K562 (cell line): ENCODE results near the gene FYTTD1. TPM values are rescaled to one million over a fixed set of nuclear protein-coding genes. Genes with fewer than 3 reads are reported as not detected.
A peak's percentile ranks its signal among the peaks of the same experiment; 100 is the strongest.

ENCODE experiments used
- ATAC-seq: fragments of 200-7000 bp; cut with Tn5 transposase; 3 replicates; pipeline ENCODE4 v1.9.1; 2020; ENCODE audit warnings: moderate library complexity
- BruUV-seq: library from RNA; stranded (reverse); fragments of 400-500 nt; replicated peaks from 2 replicates; lab custom pipeline; 2021; lab: Mats Ljungman, UMichigan
- CTCF ChIA-PET: fragments of 300-600 bp; formaldehyde crosslinking; extraction: SDS; loops from one replicate; lab custom pipeline; 2021; ENCODE audit warnings: low intra/inter-chr PET ratio; lab: Yijun Ruan, JAX
- POLR2A ChIA-PET: fragments of 300-600, 350-650 bp; sonication (Branson Sonifier 250); formaldehyde crosslinking; extraction: SDS; loops from one replicate; lab custom pipeline; 2021; ENCODE audit warnings: antibody characterized with exemption, inconsistent platforms; lab: Yijun Ruan, JAX
- DNase-seq, 4 experiments: peaks; one replicate each; pipeline versions ENCODE4 v3.0.0 to v3.0.0-alpha.2; 2011 to 2018; ENCODE audit warnings: low spot score in 3 of 4, mixed read lengths in 3 of 4; ENCODE audit errors: extremely low read depth in 1 of 4
- FAIRE-seq: peaks from 2 replicates; lab custom pipeline; 2011; peaks lifted over from hg19 to GRCh38; lab: Jason Lieb, UNC
- H2AFZ ChIP-seq: 2 replicates; pipeline ENCODE4 v1.6.0; 2011; ENCODE audit warnings: low read depth, low read length, control low read depth, inconsistent platforms
- H3K27ac ChIP-seq: fragments of 200-600 bp; 3 replicates; pipeline ENCODE4 v1.8.0; 2011; ENCODE audit warnings: low read depth, mild to moderate bottlenecking, control low read depth, inconsistent platforms, low read length, moderate library complexity, mixed read lengths; ENCODE audit errors: extremely low read depth
- H3K27me3 ChIP-seq, 2 experiments: fragments of 300-600 bp in 1 of 2; 2 replicates in 1 of 2; 3 replicates in 1 of 2; pipeline versions ENCODE4 v1.6.0 to v1.8.0; 2011; ENCODE audit warnings: inconsistent platforms in 2 of 2, low read length in 2 of 2, mild to moderate bottlenecking in 1 of 2, mixed read lengths in 1 of 2, moderate library complexity in 1 of 2; ENCODE audit not compliant: control insufficient read depth in 2 of 2, insufficient read depth in 2 of 2
- H3K36me3 ChIP-seq: fragments of 300-600 bp; 3 replicates; pipeline ENCODE4 v1.8.0; 2011; ENCODE audit warnings: mild to moderate bottlenecking, low read length, inconsistent platforms; ENCODE audit not compliant: control insufficient read depth, insufficient read depth
- H3K4me1 ChIP-seq, 2 experiments: fragments of 200-600 bp in 1 of 2; replicated peaks in 1 of 2; 2 replicates in 1 of 2; 3 replicates in 1 of 2; pipeline versions ENCODE4 v1.5.1 to v1.8.0; 2011; ENCODE audit warnings: inconsistent platforms in 2 of 2, low read length in 2 of 2, mild to moderate bottlenecking in 1 of 2, mixed read lengths in 1 of 2, moderate library complexity in 1 of 2; ENCODE audit not compliant: control insufficient read depth in 2 of 2, insufficient read depth in 2 of 2
- H3K4me2 ChIP-seq: 2 replicates; pipeline ENCODE4 v1.6.1; 2011; ENCODE audit warnings: low read length, control low read depth, inconsistent platforms, mixed read lengths; ENCODE audit not compliant: insufficient read depth
- H3K4me3 ChIP-seq: fragments of 200-600 bp; sonication (generic), shearing (Covaris generic); 2 replicates; pipeline ENCODE4 v1.5.1; 2016; ENCODE audit warnings: control low read depth, inconsistent platforms
- H3K79me2 ChIP-seq: fragments of 200-600 bp; 3 replicates; pipeline ENCODE4 v1.8.0; 2011; ENCODE audit warnings: low read length, inconsistent platforms; ENCODE audit not compliant: control insufficient read depth, insufficient read depth
- H3K9ac ChIP-seq, 2 experiments: 2 replicates each; pipeline versions ENCODE4 v1.6.0 to v1.6.1; 2011; ENCODE audit warnings: low read depth in 2 of 2, low read length in 2 of 2, control low read depth in 1 of 2, inconsistent platforms in 1 of 2, mild to moderate bottlenecking in 1 of 2, mixed read lengths in 1 of 2; ENCODE audit not compliant: insufficient read depth in 1 of 2
- H3K9me1 ChIP-seq: one replicate; pipeline ENCODE4 v1.6.0; 2011; ENCODE audit warnings: inconsistent platforms, mild to moderate bottlenecking, low read length, moderate library complexity; ENCODE audit not compliant: control insufficient read depth, insufficient read depth
- H3K9me3 ChIP-seq: replicated peaks from 2 replicates; pipeline ENCODE4 v1.5.1; 2011; ENCODE audit warnings: low read depth, low read length, inconsistent platforms; ENCODE audit not compliant: control insufficient read depth, insufficient read depth
- H4K20me1 ChIP-seq: replicated peaks from 2 replicates; pipeline ENCODE4 v1.6.1; 2011; ENCODE audit warnings: low read length, inconsistent platforms, mixed read lengths; ENCODE audit not compliant: control insufficient read depth, insufficient read depth
- AFF4 ChIP-seq: sonication (generic); formaldehyde crosslinking; IDR thresholded peaks from 2 replicates; pipeline ENCODE4 v1.8.0; 2023; ENCODE audit warnings: mild to moderate bottlenecking, missing genetic modification reagents
- GTF2E2 ChIP-seq: fragments of 200-800 bp; sonication (Bioruptor generic); IDR thresholded peaks from 2 replicates; pipeline ENCODE4 v1.6.1; 2016; ENCODE audit warnings: missing genetic modification characterization, missing compliant biosample characterization
- JUND ChIP-seq, 2 experiments: IDR thresholded peaks; 2 replicates in 1 of 2; 3 replicates in 1 of 2; pipeline ENCODE4 v1.6.1; 2011; ENCODE audit warnings: borderline replicate concordance in 2 of 2, low read depth in 2 of 2, low read length in 2 of 2, improper control_type of control experiment in 1 of 2, missing biosample characterization in 1 of 2, missing genetic modification characterization in 1 of 2, missing genetic modification reagents in 1 of 2
- NFRKB ChIP-seq: fragments of 450-650 bp; IDR thresholded peaks from 2 replicates; pipeline ENCODE4 v1.6.1; 2016; ENCODE audit warnings: low read depth
- POLR2AphosphoS5 ChIP-seq: IDR thresholded peaks from 2 replicates; pipeline ENCODE4 v1.6.1; 2011; ENCODE audit warnings: mild to moderate bottlenecking, low read depth, low read length, moderate library complexity; ENCODE audit not compliant: control insufficient read depth, insufficient read depth
- SMAD3 ChIP-seq: fragments of 450-650 bp; formaldehyde crosslinking; conservative IDR thresholded peaks from 2 replicates; pipeline ENCODE4 v1.4.0; 2020; ENCODE audit warnings: mild to moderate bottlenecking
- SMC3 ChIP-seq: conservative IDR thresholded peaks from 2 replicates; pipeline ENCODE4 v1.6.1; 2011; ENCODE audit warnings: low read depth, low read length, improper control_type of control experiment; ENCODE audit not compliant: insufficient read depth
- ZNF561 ChIP-seq: fragments of 450-650 bp; formaldehyde crosslinking; conservative IDR thresholded peaks from 2 replicates; pipeline ENCODE4 v1.4.0; 2020; ENCODE audit warnings: mild to moderate bottlenecking, moderate library complexity
- WGBS: fragments of 100-300 bp; shearing (Covaris generic); methylation state at CpG from one replicate; pipeline ENCODE4 v1.1.6; 2016; ENCODE audit warnings: low coverage, mixed read lengths; ENCODE audit not compliant: insufficient coverage; ENCODE audit errors: missing lambda C conversion rate; 5-methylcytosine and 5-hydroxymethylcytosine counted together
- in situ Hi-C: fragments of 300-500 bp; cut with MboI; formaldehyde crosslinking; loops from 4 replicates; pipeline ENCODE4 v1.15.0; 2018; ENCODE audit warnings: inconsistent platforms, mixed read lengths
- intact Hi-C: fragments of 100-400 bp; cut with micrococcal nuclease; formaldehyde crosslinking; loops from 2 replicates; pipeline ENCODE4 v1.14.2; 2022
- polyA plus RNA-seq, 8 experiments: library from polyadenylated mRNA; depleted of rRNA in 4 of 8; stranded (reverse) in 5 of 8; unstranded in 3 of 8; fragments of >200 nt; fragmentation: Nextera tagmentation in 2 of 8; fragmentation: Illumina TruSeq in 1 of 8; extraction: Ambion mirVana in 2 of 8; extraction: Trizol in 1 of 8; gene quantifications; 2 replicates each; pipeline versions ENCODE4 v1.2.1 to v1.2.3, GENCODE V29; 2011 to 2014; ENCODE audit warnings: inconsistent platforms in 1 of 8, missing spikeins in 1 of 8
- total RNA-seq, 7 experiments: library from RNA; depleted of rRNA in 6 of 7; stranded (reverse); fragments of >200 nt in 6 of 7; fragmentation: Illumina TruSeq in 2 of 7; extraction: Trizol in 2 of 7; gene quantifications; 2 replicates each; pipeline versions ENCODE4 v1.2.1 to v1.2.3, GENCODE V29; 2011 to 2021; ENCODE audit warnings: low replicate concordance in 1 of 7

FYTTD1 gene
- total and polyA plus RNA-seq, 9 of the 15 experiments (the other 6 are each of a cell fraction or from before 2014, with no cell fraction given) = 35.7 to 106 (median 76.3) TPM

- 0% methylated on average over 6 of the region's 6 CpGs for WGBS
- H3K9ac ChIP-seq = peak overlapping the region; percentile 77 to 90; a peak in 3 of 4 replicates
- no peaks in the 10 kb centered on the region for H3K9me3 ChIP-seq
- CTCF ChIA-PET = no interaction called here
- H3K27me3 ChIP-seq = no peaks in the 10 kb centered on the region
- peaks cover 50% of the 10 kb centered on the region for H3K79me2 ChIP-seq
- peaks cover 20 to 24% of the 10 kb centered on the region in 2 experiments for H3K4me1 ChIP-seq
- peaks cover 6% of the 10 kb centered on the region; the same call in 1 of the 3 replicates for H3K36me3 ChIP-seq
- FAIRE-seq = no peak
- BruUV-seq = TSS peak; percentile 91
- in situ Hi-C loops = no loop called here
- no peak for DNase-seq
- H3K4me3 ChIP-seq = peak overlapping the region; percentile 90
- no peak; the same call in 2 of the 3 replicates for ATAC-seq
- H3K27ac ChIP-seq = peak overlapping the region; percentile 76
- H2AFZ ChIP-seq = peak overlapping the region; percentile 89
- no peaks in the 10 kb centered on the region for H3K9me1 ChIP-seq
- no peaks in the 10 kb centered on the region for H4K20me1 ChIP-seq
- peak overlapping the region; percentile 81 for H3K4me2 ChIP-seq
- intact Hi-C loops = loop anchor here (10.0 kb wide), 1 partner anchor 218 kb away; the partner anchor contains the start of gene RPL35A
- POLR2A ChIA-PET = interaction anchor here (0.8 kb wide), 1 partner anchor 12 kb away, joined by 3 read pairs; no protein-coding TSS in a partner anchor
- TF ChIP-seq POLR2AphosphoS5 (no peak), JUND (IDR thresholded peaks at IDR 0.05; ENCODE audit: borderline replicate concordance, low read depth, low read length) (no peak), JUND (tag; IDR thresholded peaks at IDR 0.05; ENCODE audit: borderline replicate concordance, low read depth, low read length) (no peak), SMC3 (no peak), ZNF561 (CRISPR knock-in tag) (no peak), NFRKB (0 out of 2 replicates have a peak, but pooled peaks have one; percentile 25), SMAD3 (CRISPR knock-in tag) (no peak), AFF4 (0 out of 2 replicates have a peak, but pooled peaks have one; percentile 1), GTF2E2 (peak; percentile 72; the same call in 1 of the 2 replicates)
Observed at GRCh38 chr3:197737319-197737649, 12.4 kb upstream of the FYTTD1 start.
